Uterus (tissue), 2 donors: ENCODE data around the gene HMX3.

Experiments used
- CTCF ChIP-seq, 4 experiments: fragments of 200-600 bp in 2 of 4; fragments of 450-650 bp in 2 of 4; sonication (generic) in 2 of 4; IDR thresholded peaks; one replicate each; pipeline ENCODE4 v1.5.1; 2016 to 2019; ENCODE audit warnings: antibody characterized with exemption in 4 of 4, mild to moderate bottlenecking in 2 of 4, moderate library complexity in 1 of 4
- POLR2A ChIP-seq, 2 donors: fragments of 450-650 bp; IDR thresholded peaks; one replicate each; pipeline ENCODE4 v1.6.1; 2016; ENCODE audit warnings: antibody characterized with exemption in 2 of 2, mild to moderate bottlenecking in 1 of 2, moderate library complexity in 1 of 2

- TF ChIP-seq CTCF (IDR thresholded peaks at IDR 0.05) (no peak), POLR2A (IDR thresholded peaks at IDR 0.05) (no peak)
These were observed 49.5 kb upstream of the HMX3 start for GRCh38 chr10:123086281-123086680.
